NT2/D1 (cell line): ENCODE data around the gene CEP170.

Experiments
- SUZ12 ChIP-seq: IDR thresholded peaks from 2 replicates; pipeline ENCODE4 v1.6.1; 2011; ENCODE audit not compliant: insufficient read length, insufficient read depth; ENCODE audit errors: extremely low read depth
- YY1 ChIP-seq: IDR thresholded peaks from 2 replicates; pipeline ENCODE4 v1.6.1; 2011; ENCODE audit not compliant: insufficient read length, insufficient read depth
- ZNF274 ChIP-seq: IDR thresholded peaks from 2 replicates; pipeline ENCODE4 v1.6.1; 2011; ENCODE audit warnings: mild to moderate bottlenecking, low read depth, low read length

- no peak for TF ChIP-seq SUZ12
- no peak for TF ChIP-seq YY1
- TF ChIP-seq ZNF274: no peak
Measured at GRCh38 chr1:243255791-243256512, 871 bp upstream of the CEP170 start, which contains the start of gene SDCCAG8.
